Aorta (tissue), 5 donors: ENCODE data around the gene JARID2. TPM values are rescaled to one million over a fixed set of nuclear protein-coding genes. Genes with fewer than 3 reads are reported as not detected.

Experiments
- ATAC-seq: fragments of 200-7000 bp; cut with Tn5 transposase; one replicate; pipeline ENCODE4 v1.9.1; 2022; ENCODE audit warnings: moderate library complexity; ENCODE audit not compliant: low FRiP score
- DNase-seq, 2 donors: peaks; one replicate each; pipeline ENCODE4 v3.0.0-alpha.2; 2020
- H3K27ac ChIP-seq, 2 donors: one replicate each; pipeline ENCODE4 v1.5.1; 2013; ENCODE audit warnings: low read length in 2 of 2, mild to moderate bottlenecking in 2 of 2, moderate library complexity in 2 of 2, control low read depth in 1 of 2, inconsistent platforms in 1 of 2, low read depth in 1 of 2
- H3K27me3 ChIP-seq, 2 donors: one replicate each; pipeline ENCODE4 v1.6.1; 2013; ENCODE audit warnings: control low read depth in 1 of 2, low read length in 1 of 2, mild to moderate bottlenecking in 1 of 2, moderate library complexity in 1 of 2; ENCODE audit not compliant: insufficient read depth in 2 of 2, control insufficient read depth in 1 of 2
- H3K36me3 ChIP-seq, 2 donors: one replicate each; pipeline ENCODE4 v1.6.1; 2013; ENCODE audit warnings: control low read depth in 1 of 2, low read length in 1 of 2, mild to moderate bottlenecking in 1 of 2; ENCODE audit not compliant: insufficient read depth in 2 of 2, control insufficient read depth in 1 of 2
- H3K4me1 ChIP-seq, 2 donors: one replicate each; pipeline ENCODE4 v1.6.1; 2013; ENCODE audit warnings: low read length in 2 of 2, control low read depth in 1 of 2, mild to moderate bottlenecking in 1 of 2, moderate library complexity in 1 of 2; ENCODE audit not compliant: insufficient read depth in 2 of 2, control insufficient read depth in 1 of 2
- H3K4me3 ChIP-seq, 2 donors: one replicate each; pipeline ENCODE4 v1.5.1; 2013; ENCODE audit warnings: low read length in 2 of 2, control low read depth in 1 of 2, mild to moderate bottlenecking in 1 of 2
- H3K9me3 ChIP-seq: one replicate; pipeline ENCODE4 v1.6.1; 2013; ENCODE audit warnings: mild to moderate bottlenecking, low read length; ENCODE audit not compliant: control insufficient read depth
- WGBS, 2 donors: extraction: QIAGEN DNeasy Blood & Tissue Kit; methylation state at CpG; one replicate each; pipeline ENCODE4 v1.1.7; 2013; 5-methylcytosine and 5-hydroxymethylcytosine counted together
- intact Hi-C, 2 donors: fragments of 100-400 bp; cut with DNase I; formaldehyde crosslinking; loops; one replicate each; pipeline versions ENCODE4 v1.14.2 to v1.15.0; 2022
- polyA plus RNA-seq, 2 donors: library from polyadenylated mRNA; stranded (reverse); fragments of 200-250 nt; gene quantifications; one replicate each; pipeline ENCODE4 v1.2.3, GENCODE V29; 2013
- total RNA-seq, 2 donors: library from RNA; stranded (reverse); fragmentation: NEBNext Ultra II Directional; extraction: Animal tissue kit (Norgen Biotek cat#: 25700); gene quantifications; one replicate each; pipeline ENCODE4 v1.2.1, GENCODE V29; 2021
- donor health status: healthy with polysubstance abuse.
- donor health status: Bipolar disorder and iron deficiency.
- donor health status: DM: no; HTN: no; CAD: no.
- donor health status: DM: no; HTN: no; CAD: no.
- donor health status: DM: yes; HTN: yes; CAD: no.

JARID2 gene
- total and polyA plus RNA-seq, 4 donors, result 0.88 to 13.0 (median 7.1) TPM

- no peaks in the 10 kb centered on the region for H3K27me3 ChIP-seq
- no peaks in the 10 kb centered on the region for H3K4me1 ChIP-seq
- H3K36me3 ChIP-seq, result peaks cover 0 to 3% of the 10 kb centered on the region in 2 donors
- H3K4me3 ChIP-seq, result no peak overlapping the region
- ATAC-seq (no peak), DNase-seq (no peak)
- WGBS, 2 donors, result 90 to 92% methylated on average over 4 of the region's 4 CpGs
- intact Hi-C loops, result no loop called here
- no peak overlapping the region for H3K27ac ChIP-seq
- no peaks in the 10 kb centered on the region for H3K9me3 ChIP-seq
Measured at GRCh38 chr6:15457121-15457650, 211.3 kb downstream of the JARID2 start.

GRCh38 chr6:15458021-15458459 is 212.2 kb downstream of the JARID2 start:
- Histone ChIP-seq H3K27ac (no peak overlapping the region), H3K4me1 (peaks cover 0 to 3% of the 10 kb centered on the region in 2 donors), H3K27me3 (no peaks in the 10 kb centered on the region), H3K4me3 (no peak overlapping the region), H3K9me3 (no peaks in the 10 kb centered on the region), H3K36me3 (no peaks in the 10 kb centered on the region)
- WGBS, 2 donors, result 87 to 90% methylated on average over 14 of the region's 14 CpGs
- ATAC-seq, result no peak
- DNase-seq, result no peak
- intact Hi-C loops, result no loop called here

DNA sequence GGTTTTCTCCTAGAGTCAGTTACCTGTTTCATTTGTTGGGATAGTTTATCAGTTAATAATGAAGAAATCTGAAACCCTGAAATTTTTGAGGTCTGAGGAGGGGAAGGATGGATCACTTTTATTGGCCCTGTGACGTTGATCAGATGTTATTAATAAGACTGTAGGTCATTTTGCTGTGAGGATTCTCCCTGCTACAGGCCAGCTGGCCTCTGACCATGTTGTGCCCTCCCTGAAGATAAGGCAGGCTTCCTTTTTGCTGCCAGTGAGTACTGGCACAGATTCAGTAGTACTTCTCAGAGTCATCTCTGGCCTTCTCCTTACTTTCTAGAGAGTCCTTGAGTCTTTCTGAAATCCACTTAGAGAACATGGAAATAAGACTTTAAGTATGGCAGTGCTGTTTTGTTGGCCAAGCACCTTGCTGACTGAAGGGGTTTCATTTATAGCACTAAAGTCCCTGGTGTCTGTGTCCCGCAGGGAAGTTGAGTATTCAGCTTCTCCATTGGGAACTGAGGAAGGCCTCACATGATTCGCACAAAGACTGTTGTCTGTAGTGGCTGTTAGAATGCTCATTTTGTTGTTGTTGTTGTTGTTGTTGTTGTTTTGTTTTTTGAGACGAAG is 214.3 kb downstream of the JARID2 start:
- DNase-seq, result no peak
- Histone ChIP-seq H3K9me3 (no peaks in the 10 kb centered on the region), H3K4me1 (peaks cover 0 to 3% of the 10 kb centered on the region in 2 donors), H3K27ac (no peak overlapping the region), H3K36me3 (no peaks in the 10 kb centered on the region), H3K4me3 (no peak overlapping the region), H3K27me3 (no peaks in the 10 kb centered on the region)
- ATAC-seq, result no peak
- WGBS, 2 donors, result 94 to 96% methylated on average over 4 of the region's 4 CpGs
- intact Hi-C loops, result no loop called here

DNA sequence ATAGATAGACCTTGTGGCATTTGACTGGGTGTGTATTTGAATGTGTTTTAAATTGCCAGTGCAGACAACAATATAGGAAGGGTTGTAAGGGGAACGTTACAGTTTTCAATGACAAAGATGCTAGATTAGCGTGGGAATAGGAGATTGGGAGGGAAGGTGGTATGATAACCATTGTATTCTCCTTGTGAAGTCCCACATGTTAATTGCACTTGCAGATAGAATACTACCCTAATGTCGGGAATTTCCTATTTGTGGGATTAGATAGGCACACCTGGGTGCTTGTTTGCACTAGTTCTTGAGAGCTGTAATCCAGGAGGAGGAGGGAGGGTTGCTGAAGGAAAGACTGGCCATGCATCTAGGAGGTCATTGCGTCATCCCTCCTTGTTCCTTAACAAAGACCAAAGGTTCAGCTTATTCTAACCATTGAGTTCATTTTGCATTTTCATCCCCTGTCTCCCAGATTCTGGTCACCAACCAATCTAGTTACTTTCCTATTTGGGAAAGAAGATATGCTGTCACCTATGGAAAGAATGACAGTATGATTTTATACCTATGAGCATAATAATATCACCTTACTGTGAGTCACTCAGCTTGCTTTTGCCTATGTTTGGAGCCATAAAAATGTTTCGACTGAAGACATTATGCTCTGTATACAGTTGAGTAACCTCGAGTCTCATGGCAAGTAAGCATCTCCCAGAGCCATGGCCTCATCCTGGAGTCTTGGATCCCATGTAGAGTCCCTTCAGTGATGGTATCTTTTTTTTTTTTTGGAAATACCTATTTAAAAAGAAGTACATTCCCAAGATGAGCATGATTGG is 215.5 kb downstream of the JARID2 start:
- ATAC-seq (no peak), DNase-seq (no peak)
- H3K4me1 ChIP-seq, result peaks cover 0 to 3% of the 10 kb centered on the region in 2 donors
- WGBS, 2 donors, result 95 to 96% methylated on average over 6 of the region's 6 CpGs
- H3K4me3 ChIP-seq, result no peak overlapping the region
- no peaks in the 10 kb centered on the region for H3K27me3 ChIP-seq
- H3K9me3 ChIP-seq, result no peaks in the 10 kb centered on the region
- intact Hi-C loops, result no loop called here
- no peaks in the 10 kb centered on the region for H3K36me3 ChIP-seq
- no peak overlapping the region for H3K27ac ChIP-seq

- H3K4me1 ChIP-seq, result peaks cover 0 to 3% of the 10 kb centered on the region in 2 donors
- H3K27ac ChIP-seq, result no peak overlapping the region
- DNase-seq (no peak), ATAC-seq (no peak)
- H3K36me3 ChIP-seq, result no peaks in the 10 kb centered on the region
- H3K4me3 ChIP-seq, result no peak overlapping the region
- WGBS, 2 donors, result 89 to 90% methylated on average over 4 of the region's 4 CpGs
- intact Hi-C loops, result no loop called here
- H3K27me3 ChIP-seq, result no peaks in the 10 kb centered on the region
- H3K9me3 ChIP-seq, result no peaks in the 10 kb centered on the region
Measured at GRCh38 chr6:15462256-15462655, 216.4 kb downstream of the JARID2 start.

DNA sequence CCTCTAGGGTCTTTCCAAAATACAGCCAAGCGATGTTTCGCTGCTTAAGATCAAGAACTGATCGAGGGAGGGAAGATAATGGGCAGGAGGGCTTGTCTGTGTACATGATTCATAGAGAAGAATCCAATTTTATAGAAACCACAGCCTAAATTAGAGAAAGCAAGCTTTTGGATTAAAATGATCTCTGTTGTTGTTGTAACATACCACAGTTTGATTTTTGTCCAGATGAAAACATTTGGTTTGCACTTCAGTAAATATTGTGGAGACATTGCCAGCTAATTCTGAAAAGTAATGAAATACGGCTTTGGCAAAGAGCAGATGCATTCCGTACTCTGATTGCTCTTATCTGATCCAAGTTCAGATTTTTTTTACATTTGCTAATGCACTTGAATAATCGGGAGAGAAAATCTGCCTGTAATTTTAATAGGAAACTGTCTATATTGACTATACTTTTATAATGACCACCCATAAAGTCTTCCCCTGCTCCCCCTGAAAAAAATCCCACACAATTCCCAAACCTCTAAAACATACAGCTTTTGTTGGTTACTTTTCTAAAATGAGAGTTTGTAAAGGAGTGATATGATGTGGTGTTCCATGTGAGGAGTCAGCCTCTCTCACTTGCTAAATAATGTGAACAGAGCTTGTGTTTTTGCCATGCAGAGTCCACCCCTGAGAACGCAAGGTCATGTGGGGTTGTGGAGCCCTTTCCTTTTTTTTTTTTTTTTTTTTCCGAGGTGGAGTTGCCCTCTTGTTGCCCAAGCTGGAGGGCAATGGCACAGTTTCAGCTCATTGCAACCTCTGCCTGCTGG is 217.1 kb downstream of the JARID2 start:
- Histone ChIP-seq H3K9me3 (no peaks in the 10 kb centered on the region), H3K27me3 (no peaks in the 10 kb centered on the region), H3K36me3 (no peaks in the 10 kb centered on the region), H3K27ac (no peak overlapping the region), H3K4me1 (peaks cover 0 to 3% of the 10 kb centered on the region in 2 donors), H3K4me3 (no peak overlapping the region)
- no peak for ATAC-seq
- intact Hi-C loops, result no loop called here
- WGBS, 2 donors, result 50 to 54% methylated on average over 8 of the region's 8 CpGs
- DNase-seq, result no peak

GRCh38 chr6:15464211-15464725 is 218.4 kb downstream of the JARID2 start:
- intact Hi-C loops, result no loop called here
- Histone ChIP-seq H3K27me3 (no peaks in the 10 kb centered on the region), H3K36me3 (peaks cover 0 to 2% of the 10 kb centered on the region in 2 donors), H3K9me3 (no peaks in the 10 kb centered on the region), H3K4me1 (peaks cover 0 to 3% of the 10 kb centered on the region in 2 donors), H3K4me3 (no peak overlapping the region), H3K27ac (no peak overlapping the region)
- DNase-seq (no peak), ATAC-seq (no peak)
- 85 to 93% methylated on average over 5 of the region's 5 CpGs for WGBS, 2 donors

GRCh38 chr6:15465212-15465611 is 219.3 kb downstream of the JARID2 start:
- intact Hi-C loops, result no loop called here
- Histone ChIP-seq H3K4me1 (peaks cover 0 to 3% of the 10 kb centered on the region in 2 donors), H3K27ac (no peak overlapping the region), H3K9me3 (no peaks in the 10 kb centered on the region), H3K36me3 (peaks cover 0 to 4% of the 10 kb centered on the region in 2 donors), H3K27me3 (no peaks in the 10 kb centered on the region), H3K4me3 (no peak overlapping the region)
- 75 to 94% methylated on average over 6 of the region's 6 CpGs for WGBS, 2 donors
- ATAC-seq, result no peak
- no peak for DNase-seq
